ACHN (cell line): ENCODE data around the gene LY6G6F.

Experiments
- DNase-seq: peaks from one replicate; pipeline ENCODE4 v3.0.0-alpha.2; 2015
- in situ Hi-C: cut with HindIII; loops from 2 replicates; pipeline ENCODE4 v1.10.0; 2017; ENCODE audit warnings: low sequenced_read_pairs, low pct_ligation_motif_present, low pct_unique_long_range_greater_than_20kb

The LY6G6F gene

GRCh38 chr6:31706599-31706998 lies at the start of gene LY6G6F:
Gene LY6G6F (plus strand): TSS chr6:31706866. CDS start chr6:31706907, 41 bp downstream.
- no peak for DNase-seq
- in situ Hi-C loops: no loop called here

- in situ Hi-C loops: no loop called here
- DNase-seq: no peak
Measured at GRCh38 chr6:31657406-31658157, 49.1 kb upstream of the LY6G6F start.

GRCh38 chr6:31658158-31658688 lies 48.4 kb upstream of the LY6G6F start:
- DNase-seq: no peak
- in situ Hi-C loops: no loop called here

GRCh38 chr6:31658983-31659648 lies 47.5 kb upstream of the LY6G6F start:
- DNase-seq: no peak
- in situ Hi-C loops: no loop called here

GRCh38 chr6:31659649-31660380 lies 46.9 kb upstream of the LY6G6F start:
- in situ Hi-C loops: no loop called here
- peak; percentile 49 for DNase-seq

- in situ Hi-C loops: no loop called here
- peak; percentile 77 for DNase-seq
Measured at GRCh38 chr6:31660381-31661261, 46.0 kb upstream of the LY6G6F start, which contains the start of gene C6orf47. Gene C6orf47 (minus strand): TSS chr6:31660778. CDS start chr6:31659947, 831 bp downstream.

- in situ Hi-C loops: no loop called here
- no peak for DNase-seq
Measured at GRCh38 chr6:31661262-31662123, 45.2 kb upstream of the LY6G6F start.

GRCh38 chr6:31662124-31662723 lies 44.4 kb upstream of the LY6G6F start:
- in situ Hi-C loops: no loop called here
- no peak for DNase-seq

- in situ Hi-C loops: no loop called here
- DNase-seq: no peak
Measured at GRCh38 chr6:31663126-31663960, 43.3 kb upstream of the LY6G6F start.

GRCh38 chr6:31663961-31664789 lies 42.5 kb upstream of the LY6G6F start:
- in situ Hi-C loops: no loop called here
- DNase-seq: peak; percentile 70

- in situ Hi-C loops: no loop called here
- DNase-seq: peak; percentile 86
Measured at GRCh38 chr6:31664790-31665500, 41.7 kb upstream of the LY6G6F start, which contains the start of gene GPANK1. Gene GPANK1 (minus strand): TSS chr6:31664997. CDS start chr6:31664478, 519 bp downstream.

- in situ Hi-C loops: no loop called here
- DNase-seq: peak; percentile 94
Measured at GRCh38 chr6:31665501-31666336, 40.9 kb upstream of the LY6G6F start, which contains the start of gene CSNK2B. Gene CSNK2B (plus strand): TSS chr6:31666080. CDS start chr6:31666832, 752 bp downstream.

- in situ Hi-C loops: no loop called here
- no peak for DNase-seq
Measured at GRCh38 chr6:31666337-31666965, 40.2 kb upstream of the LY6G6F start.
